Muscle layer of duodenum (tissue), 2 donors: ENCODE measurements around the gene PRADC1.

ENCODE experiments used
- H3K27ac ChIP-seq: one replicate; pipeline ENCODE4 v1.7.0; 2013; ENCODE audit warnings: mild to moderate bottlenecking, low read length
- H3K27me3 ChIP-seq: one replicate; pipeline ENCODE4 v1.7.0; 2013; ENCODE audit warnings: low read depth, mild to moderate bottlenecking, control low read depth, low read length
- H3K36me3 ChIP-seq, 2 donors: one replicate each; pipeline ENCODE4 v1.7.0; 2013; ENCODE audit warnings: low read length in 2 of 2, control low read depth in 1 of 2, mild to moderate bottlenecking in 1 of 2; ENCODE audit not compliant: insufficient read depth in 2 of 2, control insufficient read depth in 1 of 2
- H3K4me1 ChIP-seq, 2 donors: one replicate each; pipeline ENCODE4 v1.7.0; 2013; ENCODE audit warnings: low read length in 2 of 2, mild to moderate bottlenecking in 2 of 2, control low read depth in 1 of 2, moderate library complexity in 1 of 2; ENCODE audit not compliant: insufficient read depth in 2 of 2, control insufficient read depth in 1 of 2
- H3K4me3 ChIP-seq, 2 donors: one replicate each; pipeline ENCODE4 v1.7.0; 2013; ENCODE audit warnings: low read length in 2 of 2, low read depth in 1 of 2, mild to moderate bottlenecking in 1 of 2
- H3K9me3 ChIP-seq, 2 donors: one replicate each; pipeline ENCODE4 v1.7.0; 2013; ENCODE audit warnings: low read length in 2 of 2, control low read depth in 1 of 2, mild to moderate bottlenecking in 1 of 2; ENCODE audit not compliant: control insufficient read depth in 1 of 2
- donor health status: healthy.

Gene PRADC1

GRCh38 chr2:73233154-73233931 is at the start of gene PRADC1:
Gene PRADC1, minus strand, starts transcription at chr2:73233239. Its CDS starts 79 bp downstream, at chr2:73233160.
- peaks cover 15 to 26% of the 10 kb centered on the region in 2 donors for H3K4me1 ChIP-seq
- no peaks in the 10 kb centered on the region for H3K9me3 ChIP-seq

GRCh38 chr2:73281244-73281643 is 48.2 kb upstream of the PRADC1 start:
- no peaks in the 10 kb centered on the region for H3K9me3 ChIP-seq
- peaks cover 5% of the 10 kb centered on the region for H3K27me3 ChIP-seq
- H3K4me3 ChIP-seq, result no peak overlapping the region
- H3K36me3 ChIP-seq, result no peaks in the 10 kb centered on the region
- H3K4me1 ChIP-seq, result peaks cover 0 to 20% of the 10 kb centered on the region in 2 donors
- no peak overlapping the region for H3K27ac ChIP-seq

More at GRCh38 chr2:73233154-73233931, at the start of gene PRADC1:
- H3K36me3 ChIP-seq, result peaks cover 2 to 5% of the 10 kb centered on the region in 2 donors
- no peaks in the 10 kb centered on the region for H3K27me3 ChIP-seq
- peak within 1 kb of the TSS; percentile 90 for H3K27ac ChIP-seq
- peak within 1 kb of the TSS; percentile 91 to 93 for H3K4me3 ChIP-seq

- no peak overlapping the region for H3K27ac ChIP-seq
- no peaks in the 10 kb centered on the region for H3K9me3 ChIP-seq
- no peaks in the 10 kb centered on the region for H3K36me3 ChIP-seq
- peaks cover 0 to 17% of the 10 kb centered on the region in 2 donors for H3K4me1 ChIP-seq
- H3K27me3 ChIP-seq, result no peaks in the 10 kb centered on the region
- no peak overlapping the region for H3K4me3 ChIP-seq
Measured at GRCh38 chr2:73279852-73280251, 46.8 kb upstream of the PRADC1 start.

GRCh38 chr2:73272270-73272669 is 39.2 kb upstream of the PRADC1 start:
- Histone ChIP-seq H3K36me3 (no peaks in the 10 kb centered on the region), H3K4me1 (peaks cover 0 to 9% of the 10 kb centered on the region in 2 donors), H3K4me3 (no peak overlapping the region), H3K27ac (no peak overlapping the region), H3K27me3 (peaks cover 8% of the 10 kb centered on the region), H3K9me3 (no peaks in the 10 kb centered on the region)

GRCh38 chr2:73269686-73270465 is 36.8 kb upstream of the PRADC1 start:
- Histone ChIP-seq H3K9me3 (no peaks in the 10 kb centered on the region), H3K4me3 (no peak overlapping the region), H3K27me3 (peaks cover 8% of the 10 kb centered on the region), H3K36me3 (no peaks in the 10 kb centered on the region), H3K27ac (no peak overlapping the region), H3K4me1 (peaks cover 0 to 9% of the 10 kb centered on the region in 2 donors)

GRCh38 chr2:73268830-73269685 is 36.0 kb upstream of the PRADC1 start:
- Histone ChIP-seq H3K36me3 (no peaks in the 10 kb centered on the region), H3K27me3 (peaks cover 8% of the 10 kb centered on the region), H3K4me1 (peaks cover 0 to 9% of the 10 kb centered on the region in 2 donors), H3K9me3 (no peaks in the 10 kb centered on the region), H3K27ac (no peak overlapping the region), H3K4me3 (peak overlapping the region in 1 of 2 donors; percentile 58)

- no peaks in the 10 kb centered on the region for H3K9me3 ChIP-seq
- peaks cover 8% of the 10 kb centered on the region for H3K27me3 ChIP-seq
- peaks cover 0 to 9% of the 10 kb centered on the region in 2 donors for H3K4me1 ChIP-seq
- peak overlapping the region in 1 of 2 donors; percentile 58 for H3K4me3 ChIP-seq
- H3K27ac ChIP-seq, result no peak overlapping the region
- H3K36me3 ChIP-seq, result no peaks in the 10 kb centered on the region
Measured at GRCh38 chr2:73268366-73268829, 35.4 kb upstream of the PRADC1 start.

- Histone ChIP-seq H3K27me3 (peaks cover 8% of the 10 kb centered on the region), H3K9me3 (no peaks in the 10 kb centered on the region), H3K4me3 (no peak overlapping the region), H3K36me3 (no peaks in the 10 kb centered on the region), H3K27ac (no peak overlapping the region), H3K4me1 (peaks cover 0 to 9% of the 10 kb centered on the region in 2 donors)
Measured at GRCh38 chr2:73267008-73267407, 34.0 kb upstream of the PRADC1 start.

GRCh38 chr2:73266061-73266901 is 33.2 kb upstream of the PRADC1 start:
- no peak overlapping the region for H3K4me3 ChIP-seq
- no peak overlapping the region for H3K27ac ChIP-seq
- peaks cover 8% of the 10 kb centered on the region for H3K27me3 ChIP-seq
- H3K4me1 ChIP-seq, result peaks cover 0 to 9% of the 10 kb centered on the region in 2 donors
- no peaks in the 10 kb centered on the region for H3K9me3 ChIP-seq
- no peaks in the 10 kb centered on the region for H3K36me3 ChIP-seq

GRCh38 chr2:73265298-73266060 is 32.4 kb upstream of the PRADC1 start:
- peaks cover 0 to 9% of the 10 kb centered on the region in 2 donors for H3K4me1 ChIP-seq
- no peak overlapping the region for H3K27ac ChIP-seq
- H3K36me3 ChIP-seq, result no peaks in the 10 kb centered on the region
- no peak overlapping the region for H3K4me3 ChIP-seq
- H3K27me3 ChIP-seq, result peaks cover 8% of the 10 kb centered on the region
- no peaks in the 10 kb centered on the region for H3K9me3 ChIP-seq
